ENCODE measurements around the gene SLC25A25. TPM values are rescaled to one million over a fixed set of nuclear protein-coding genes. Genes with fewer than 3 reads are reported as not detected.

Gene SLC25A25
- total RNA-seq, 1 experiment from 2014 or later, result 15.5 TPM

DNA sequence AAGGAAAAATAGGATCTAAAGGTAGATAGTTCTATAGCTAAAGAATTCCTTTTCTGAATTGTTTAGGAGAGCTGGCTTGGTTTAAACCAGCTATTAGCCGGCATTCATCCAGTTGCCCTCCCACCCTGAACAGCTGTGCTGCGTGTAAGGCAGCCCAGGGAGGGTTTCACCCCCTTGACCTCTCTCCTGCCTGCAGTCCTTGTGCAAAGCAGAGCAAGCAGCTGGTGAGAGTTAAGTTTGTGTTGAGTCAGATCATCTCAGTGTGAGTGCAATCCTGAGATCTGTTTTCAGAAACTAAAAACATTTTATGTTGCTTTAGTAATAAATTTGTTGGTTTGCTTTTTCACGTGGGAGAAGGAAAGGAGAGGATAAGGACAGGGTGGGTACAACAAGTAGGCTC lies 13.0 kb downstream of the SLC25A25 start:
- BruUV-seq (replicated peaks), result no TSS peak
- Mint-ChIP-seq H3K9me3 (ENCODE audit: unreplicated experiment) (no peaks in the 10 kb centered on the region), H3K27me3 (ENCODE audit: insufficient read depth, unreplicated experiment) (no peaks in the 10 kb centered on the region), H3K27ac (ENCODE audit: low read depth, unreplicated experiment) (no peak overlapping the region), H3K36me3 (ENCODE audit: insufficient read depth, unreplicated experiment) (no peaks in the 10 kb centered on the region), H3K4me1 (ENCODE audit: insufficient read depth, unreplicated experiment) (peaks cover 26% of the 10 kb centered on the region), H3K4me3 (ENCODE audit: unreplicated experiment) (no peak overlapping the region)
- TF ChIP-seq, protein P1, sequence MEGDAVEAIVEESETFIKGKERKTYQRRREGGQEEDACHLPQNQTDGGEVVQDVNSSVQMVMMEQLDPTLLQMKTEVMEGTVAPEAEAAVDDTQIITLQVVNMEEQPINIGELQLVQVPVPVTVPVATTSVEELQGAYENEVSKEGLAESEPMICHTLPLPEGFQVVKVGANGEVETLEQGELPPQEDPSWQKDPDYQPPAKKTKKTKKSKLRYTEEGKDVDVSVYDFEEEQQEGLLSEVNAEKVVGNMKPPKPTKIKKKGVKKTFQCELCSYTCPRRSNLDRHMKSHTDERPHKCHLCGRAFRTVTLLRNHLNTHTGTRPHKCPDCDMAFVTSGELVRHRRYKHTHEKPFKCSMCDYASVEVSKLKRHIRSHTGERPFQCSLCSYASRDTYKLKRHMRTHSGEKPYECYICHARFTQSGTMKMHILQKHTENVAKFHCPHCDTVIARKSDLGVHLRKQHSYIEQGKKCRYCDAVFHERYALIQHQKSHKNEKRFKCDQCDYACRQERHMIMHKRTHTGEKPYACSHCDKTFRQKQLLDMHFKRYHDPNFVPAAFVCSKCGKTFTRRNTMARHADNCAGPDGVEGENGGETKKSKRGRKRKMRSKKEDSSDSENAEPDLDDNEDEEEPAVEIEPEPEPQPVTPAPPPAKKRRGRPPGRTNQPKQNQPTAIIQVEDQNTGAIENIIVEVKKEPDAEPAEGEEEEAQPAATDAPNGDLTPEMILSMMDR (IDR thresholded peaks at IDR 0.05; ENCODE audit: unreplicated experiment), result no peak
- intact Hi-C loops (cut with micrococcal nuclease), result no loop called here
- DNase-seq (ENCODE audit: unreplicated experiment), result no peak
- CTCF ChIA-PET, result interaction anchor here (0.7 to 5.6 kb wide), 2 partner anchors 29 to 36 kb away, joined by 4 to 32 read pairs; no protein-coding TSS in a partner anchor
- POLR2A ChIA-PET, result interaction anchor here (1.2 to 5.3 kb wide), 3 partner anchors 12 to 17 kb away, joined by 3 to 36 read pairs (median 8); partner anchors contain the start of genes NAIF1 and SLC25A25

DNA sequence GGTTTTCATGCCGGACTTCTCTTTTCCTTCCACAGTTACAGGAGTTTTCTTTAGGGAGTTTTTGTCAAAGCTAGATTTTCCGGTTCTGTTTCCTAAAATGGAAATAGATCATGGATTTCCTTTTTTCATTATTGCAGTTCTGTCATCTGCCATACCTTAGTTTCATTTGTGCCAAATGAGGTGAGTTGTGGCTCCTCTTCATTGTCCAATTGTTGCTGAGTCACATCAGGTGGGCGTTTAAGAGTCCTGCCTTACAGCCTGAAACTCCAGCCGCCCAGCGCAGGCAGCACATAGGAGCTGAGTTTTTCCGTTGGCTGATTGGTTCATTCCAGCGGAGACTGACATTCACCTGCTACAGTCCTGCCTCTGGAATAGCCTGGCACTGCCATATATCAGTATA lies 14.1 kb downstream of the SLC25A25 start:
- peak overlapping the region; percentile 27 for H3K27ac Mint-ChIP-seq (ENCODE audit: low read depth, unreplicated experiment)
- BruUV-seq (replicated peaks), result no TSS peak
- ChIA-PET POLR2A (interaction anchor here (0.7 to 5.3 kb wide), 7 partner anchors 10 to 135 kb away, joined by 3 to 36 read pairs (median 7); partner anchors contain the start of genes NAIF1 and SLC25A25), CTCF (interaction anchor here (0.8 to 5.6 kb wide), 4 partner anchors 9 to 138 kb away, joined by 3 to 32 read pairs (median 10); no protein-coding TSS in a partner anchor)
- H3K9me3 Mint-ChIP-seq (ENCODE audit: unreplicated experiment), result no peaks in the 10 kb centered on the region
- DNase-seq (ENCODE audit: unreplicated experiment), result peak; percentile 84
- intact Hi-C loops (cut with micrococcal nuclease), result no loop called here
- H3K4me3 Mint-ChIP-seq (ENCODE audit: unreplicated experiment), result peak overlapping the region; percentile 8
- H3K4me1 Mint-ChIP-seq (ENCODE audit: insufficient read depth, unreplicated experiment), result peaks cover 26% of the 10 kb centered on the region
- TF ChIP-seq, protein P1 (IDR thresholded peaks at IDR 0.05; ENCODE audit: unreplicated experiment), result no peak
- H3K36me3 Mint-ChIP-seq (ENCODE audit: insufficient read depth, unreplicated experiment), result no peaks in the 10 kb centered on the region
- no peaks in the 10 kb centered on the region for H3K27me3 Mint-ChIP-seq (ENCODE audit: insufficient read depth, unreplicated experiment)

DNA sequence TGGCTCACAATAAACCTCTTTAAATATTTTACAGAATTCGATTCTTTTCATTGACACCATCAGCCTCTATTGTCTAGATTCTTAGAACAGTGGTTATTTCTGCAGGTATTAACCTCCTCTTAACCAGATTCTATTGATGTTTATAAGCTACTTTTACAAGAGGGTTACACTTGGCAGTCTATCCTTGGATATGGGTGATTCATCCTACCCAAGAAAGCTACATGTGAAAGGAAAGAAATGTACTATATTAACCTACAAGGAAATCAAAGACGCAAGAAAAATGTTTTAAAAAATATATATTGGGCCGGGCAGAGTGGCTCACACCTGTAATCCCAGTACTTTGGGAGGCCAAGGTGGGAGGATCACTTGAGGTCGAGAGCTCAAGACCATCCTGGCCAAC lies 16.7 kb downstream of the SLC25A25 start:
- CTCF ChIA-PET, result interaction anchor here (0.6 to 1.5 kb wide), 8 partner anchors 8 to 136 kb away, joined by 3 to 7 read pairs (median 4); no protein-coding TSS in a partner anchor
- intact Hi-C loops (cut with micrococcal nuclease), result loop anchor here (1.0 kb wide), 1 partner anchor 141 kb away; no protein-coding TSS in a partner anchor
- H3K9me3 Mint-ChIP-seq (ENCODE audit: unreplicated experiment), result no peaks in the 10 kb centered on the region
- no peaks in the 10 kb centered on the region for H3K27me3 Mint-ChIP-seq (ENCODE audit: insufficient read depth, unreplicated experiment)
- H3K4me1 Mint-ChIP-seq (ENCODE audit: insufficient read depth, unreplicated experiment), result peaks cover 12% of the 10 kb centered on the region
- no peak overlapping the region for H3K4me3 Mint-ChIP-seq (ENCODE audit: unreplicated experiment)
- H3K27ac Mint-ChIP-seq (ENCODE audit: low read depth, unreplicated experiment), result no peak overlapping the region
- no peaks in the 10 kb centered on the region for H3K36me3 Mint-ChIP-seq (ENCODE audit: insufficient read depth, unreplicated experiment)
- TF ChIP-seq, protein P1 (IDR thresholded peaks at IDR 0.05; ENCODE audit: unreplicated experiment), result no peak
- BruUV-seq (replicated peaks), result no TSS peak
- POLR2A ChIA-PET, result interaction anchor here (0.7 to 2.1 kb wide), 2 partner anchors 10 to 15 kb away, joined by 3 to 11 read pairs; no protein-coding TSS in a partner anchor
- no peak for DNase-seq (ENCODE audit: unreplicated experiment)

DNA sequence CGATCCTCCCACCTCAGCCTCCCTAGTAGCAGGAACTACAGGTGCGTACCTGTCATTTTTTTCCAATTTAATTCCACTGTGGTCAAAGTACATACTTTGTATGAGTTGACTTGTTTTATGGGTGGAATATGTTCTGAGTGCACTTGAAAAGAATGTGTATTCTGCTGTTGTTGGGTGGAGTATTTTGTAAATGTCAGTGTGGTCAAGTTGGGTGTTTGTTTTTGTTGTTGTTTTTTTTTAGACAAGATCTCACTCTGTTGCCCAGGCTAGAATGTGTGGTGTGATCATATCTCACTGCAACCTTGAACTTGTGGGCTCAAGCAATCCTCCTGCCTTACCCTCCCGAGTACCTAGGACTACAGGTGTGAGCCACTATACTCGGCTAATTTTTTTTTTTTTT lies 17.9 kb downstream of the SLC25A25 start:
- H3K9me3 Mint-ChIP-seq (ENCODE audit: unreplicated experiment), result no peaks in the 10 kb centered on the region
- intact Hi-C loops (cut with micrococcal nuclease), result no loop called here
- ChIA-PET POLR2A (interaction anchor here (2.1 kb wide), 1 partner anchor 9 kb away, joined by 11 read pairs; no protein-coding TSS in a partner anchor), CTCF (interaction anchor here (0.6 to 1.0 kb wide), 4 partner anchors 51 to 111 kb away, joined by 3 to 5 read pairs (median 3); no protein-coding TSS in a partner anchor)
- no peak overlapping the region for H3K4me3 Mint-ChIP-seq (ENCODE audit: unreplicated experiment)
- no peaks in the 10 kb centered on the region for H3K27me3 Mint-ChIP-seq (ENCODE audit: insufficient read depth, unreplicated experiment)
- H3K36me3 Mint-ChIP-seq (ENCODE audit: insufficient read depth, unreplicated experiment), result no peaks in the 10 kb centered on the region
- TF ChIP-seq, protein P1 (IDR thresholded peaks at IDR 0.05; ENCODE audit: unreplicated experiment), result no peak
- no peak overlapping the region for H3K27ac Mint-ChIP-seq (ENCODE audit: low read depth, unreplicated experiment)
- BruUV-seq (replicated peaks), result no TSS peak
- no peak for DNase-seq (ENCODE audit: unreplicated experiment)
- peaks cover 11% of the 10 kb centered on the region for H3K4me1 Mint-ChIP-seq (ENCODE audit: insufficient read depth, unreplicated experiment)
